ENCODE measurements around the gene DHRS1. TPM values are rescaled to one million over a fixed set of nuclear protein-coding genes. Genes with fewer than 3 reads are reported as not detected.
A peak's percentile ranks its signal among the peaks of the same experiment; 100 is the strongest.

DHRS1 gene
- polyA plus RNA-seq, 1 donor (not counting 4 experiments of a cell fraction or from before 2014, with no cell fraction given), result 65.1 TPM

GRCh38 chr14:24274101-24274543 is 25.5 kb downstream of the DHRS1 start:
- Histone ChIP-seq H4K20me1 (ENCODE audit: control insufficient read depth, extremely low read depth, insufficient read depth, low read length) (no peaks in the 10 kb centered on the region), H3K4me1 (ENCODE audit: control insufficient read depth, extremely low read depth, insufficient read depth, low read length) (peaks cover 48% of the 10 kb centered on the region), H3K9ac (ENCODE audit: control insufficient read depth, extremely low read depth, insufficient read depth, low read length) (peak overlapping the region; percentile 66), H3K36me3 (ENCODE audit: control insufficient read depth in 2 of 2, extremely low read depth in 1 of 2, insufficient read depth in 2 of 2, low read length in 2 of 2) (peaks cover 2 to 6% of the 10 kb centered on the region in 2 experiments), H3K4me3 (ENCODE audit: control insufficient read depth in 2 of 3, extremely low read depth in 1 of 3, insufficient read depth in 2 of 3, low read depth in 1 of 3, low read length in 3 of 3) (peak overlapping the region in 2 of 3 experiments; percentile 34 to 47), H2AFZ (ENCODE audit: control insufficient read depth, low read length) (peak overlapping the region; percentile 51), H3K9me1 (ENCODE audit: control insufficient read depth, extremely low read depth, insufficient read depth, low read length) (no peaks in the 10 kb centered on the region), H3K27ac (ENCODE audit: control insufficient read depth, insufficient read depth, low read length) (peak overlapping the region; percentile 97), H3K27me3 (ENCODE audit: control insufficient read depth, extremely low read depth, insufficient read depth, low read length) (no peaks in the 10 kb centered on the region), H3K9me3 (ENCODE audit: control insufficient read depth, low read depth, low read length) (no peaks in the 10 kb centered on the region), H3K79me2 (ENCODE audit: control insufficient read depth, insufficient read depth, low read length) (peaks cover 3% of the 10 kb centered on the region), H3K4me2 (ENCODE audit: control insufficient read depth, extremely low read depth, insufficient read depth, low read depth, low read length) (peak overlapping the region; percentile 78)
- peak; percentile 95 for DNase-seq (ENCODE audit: low read depth, low spot score)
- peak; percentile 90 for FAIRE-seq
- no peak for TF ChIP-seq CTCF (optimal IDR thresholded peaks at IDR 0.05 in 1 of 3, IDR thresholded peaks at IDR 0.05 in 1 of 3, conservative IDR thresholded peaks at IDR 0.05 in 1 of 3; ENCODE audit: extremely low read depth in 1 of 3, insufficient read depth in 2 of 3, low read length in 3 of 3)
- no peak for TF ChIP-seq EZH2 (IDR thresholded peaks at IDR 0.05; ENCODE audit: low read length)
- dilution Hi-C loops (cut with MboI; ENCODE audit: extremely low pct_ligation_motif_present, low sequenced_read_pairs), result no loop called here

- FAIRE-seq, result no peak
- H4K20me1 ChIP-seq (ENCODE audit: control insufficient read depth, extremely low read depth, insufficient read depth, low read length), result no peaks in the 10 kb centered on the region
- DNase-seq (ENCODE audit: low read depth, low spot score), result no peak
- H2AFZ ChIP-seq (ENCODE audit: control insufficient read depth, low read length), result no peak overlapping the region
- H3K4me3 ChIP-seq (ENCODE audit: control insufficient read depth in 2 of 3, extremely low read depth in 1 of 3, insufficient read depth in 2 of 3, low read depth in 1 of 3, low read length in 3 of 3), result peak overlapping the region in 2 of 3 experiments; percentile 34 to 47
- H3K27me3 ChIP-seq (ENCODE audit: control insufficient read depth, extremely low read depth, insufficient read depth, low read length), result no peaks in the 10 kb centered on the region
- peak overlapping the region; percentile 78 for H3K4me2 ChIP-seq (ENCODE audit: control insufficient read depth, extremely low read depth, insufficient read depth, low read depth, low read length)
- peaks cover 6 to 11% of the 10 kb centered on the region in 2 experiments for H3K36me3 ChIP-seq (ENCODE audit: control insufficient read depth in 2 of 2, extremely low read depth in 1 of 2, insufficient read depth in 2 of 2, low read length in 2 of 2)
- H3K9me1 ChIP-seq (ENCODE audit: control insufficient read depth, extremely low read depth, insufficient read depth, low read length), result no peaks in the 10 kb centered on the region
- dilution Hi-C loops (cut with MboI; ENCODE audit: extremely low pct_ligation_motif_present, low sequenced_read_pairs), result no loop called here
- H3K9ac ChIP-seq (ENCODE audit: control insufficient read depth, extremely low read depth, insufficient read depth, low read length), result peak overlapping the region; percentile 66
- TF ChIP-seq EZH2 (IDR thresholded peaks at IDR 0.05; ENCODE audit: low read length), result no peak
- peak; percentile 40 to 66 (median 63) for TF ChIP-seq CTCF (optimal IDR thresholded peaks at IDR 0.05 in 1 of 3, IDR thresholded peaks at IDR 0.05 in 1 of 3, conservative IDR thresholded peaks at IDR 0.05 in 1 of 3; ENCODE audit: extremely low read depth in 1 of 3, insufficient read depth in 2 of 3, low read length in 3 of 3)
- peaks cover 42% of the 10 kb centered on the region for H3K4me1 ChIP-seq (ENCODE audit: control insufficient read depth, extremely low read depth, insufficient read depth, low read length)
- H3K79me2 ChIP-seq (ENCODE audit: control insufficient read depth, insufficient read depth, low read length), result peaks cover 3% of the 10 kb centered on the region
- H3K9me3 ChIP-seq (ENCODE audit: control insufficient read depth, low read depth, low read length), result no peaks in the 10 kb centered on the region
- H3K27ac ChIP-seq (ENCODE audit: control insufficient read depth, insufficient read depth, low read length), result peak overlapping the region; percentile 97
These were observed 26.1 kb downstream of the DHRS1 start for GRCh38 chr14:24273422-24273998.

Measured in keratinocyte (primary cell).